Measurements from ENCODE around the gene PVALEF. TPM values are rescaled to one million over a fixed set of nuclear protein-coding genes. Genes with fewer than 3 reads are reported as not detected.

The PVALEF gene
- total and polyA plus RNA-seq, 2 of the 8 experiments (the other 6 are each of a cell fraction or from before 2014, with no cell fraction given) = 0.03 TPM; not detected in 1

DNA sequence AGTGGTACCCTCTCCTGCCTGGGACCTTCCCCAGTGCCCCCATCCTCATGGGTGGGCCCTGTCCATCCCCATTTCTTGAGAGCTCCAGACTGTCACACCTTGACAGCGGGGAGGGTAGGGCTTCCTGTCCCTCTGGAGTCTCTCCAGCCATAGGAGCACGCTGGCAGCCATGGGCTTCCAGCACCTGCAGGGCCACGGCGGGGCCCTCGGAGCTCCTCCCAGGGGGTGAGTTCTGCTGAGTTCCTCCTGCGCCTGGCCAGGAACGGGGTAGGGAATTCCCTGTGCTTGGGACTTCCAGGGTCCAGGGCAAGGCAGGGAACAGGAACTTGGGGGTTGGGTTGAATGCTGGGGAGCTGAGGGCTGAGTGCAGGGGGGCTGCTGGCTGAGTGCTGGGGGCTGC, 23.7 kb downstream of the PVALEF start:
- no peak overlapping the region for H2BK120ac ChIP-seq (replicated peaks; ENCODE audit: low read depth, low read length)
- WGBS, 2 experiments (ENCODE audit: extremely low coverage in 1 of 2, insufficient coverage in 1 of 2, insufficient read length in 1 of 2, insufficient replicate concordance in 2 of 2, low coverage in 1 of 2, low lambda C conversion rate in 2 of 2, missing lambda C conversion rate in 1 of 2) = 96% methylated on average over 5 of the region's 7 CpGs; no CpG with 5 or more reads in 1 of the 2 experiments
- H3K9me3 ChIP-seq (ENCODE audit: insufficient read depth in 2 of 2, low read depth in 1 of 2, low read length in 1 of 2) = no peaks in the 10 kb centered on the region
- H3K27ac ChIP-seq (ENCODE audit: low read depth, low read length) = no peak overlapping the region
- no peak overlapping the region for H3K14ac ChIP-seq (ENCODE audit: insufficient read length)
- no peaks in the 10 kb centered on the region for H3K79me2 ChIP-seq (ENCODE audit: control insufficient read depth in 1 of 2, insufficient read depth in 2 of 2, low read length in 2 of 2)
- H3K4me2 ChIP-seq (ENCODE audit: insufficient read depth in 1 of 2, low read depth in 2 of 2, low read length in 2 of 2) = no peak overlapping the region
- H4K91ac ChIP-seq (replicated peaks; ENCODE audit: insufficient read length, low read length) = no peak overlapping the region
- no peak overlapping the region; the same call in 1 of the 2 replicates for H4K8ac ChIP-seq (ENCODE audit: extremely low read depth, insufficient read depth, low read length)
- H3K79me1 ChIP-seq (ENCODE audit: low read depth, low read length) = no peaks in the 10 kb centered on the region
- H2BK15ac ChIP-seq (ENCODE audit: low read length) = no peak overlapping the region
- H3K4ac ChIP-seq (replicated peaks; ENCODE audit: insufficient read length, low read depth, low read length) = no peak overlapping the region
- H2BK12ac ChIP-seq (ENCODE audit: low read depth, low read length) = no peak overlapping the region
- H4K5ac ChIP-seq (ENCODE audit: insufficient read length, low read depth, low read length) = no peak overlapping the region
- no peaks in the 10 kb centered on the region for H3K23me2 ChIP-seq (ENCODE audit: low read depth, low read length)
- H3K18ac ChIP-seq (ENCODE audit: extremely low read depth, low read length) = no peak overlapping the region
- no peak overlapping the region for H3K23ac ChIP-seq (ENCODE audit: insufficient read length)
- ChIA-PET POLR2A (ENCODE audit: partially characterized antibody) (interaction anchor here (1.0 to 1.2 kb wide), 3 partner anchors 24 to 184 kb away, joined by 3 to 4 read pairs (median 4); no protein-coding TSS in a partner anchor), CTCF (ENCODE audit: partially characterized antibody) (interaction anchor here (0.7 to 3.2 kb wide), 13 partner anchors 9 to 110 kb away, joined by 3 to 25 read pairs (median 4); no protein-coding TSS in a partner anchor)
- peaks cover 0 to 11% (median 0%) of the 10 kb centered on the region in 4 experiments; a peak in 3 of 8 replicates for H3K36me3 ChIP-seq (ENCODE audit: control insufficient read depth in 2 of 4, insufficient read depth in 4 of 4, low read length in 3 of 4)
- no peak for FAIRE-seq
- no peak overlapping the region for H2BK20ac ChIP-seq (ENCODE audit: low read length)
- no peak overlapping the region for H2AK5ac ChIP-seq (ENCODE audit: low read depth, low read length)
- no peak overlapping the region for H2BK5ac ChIP-seq (ENCODE audit: low read depth, low read length)
- H2AFZ ChIP-seq (ENCODE audit: low read length) = no peak overlapping the region
- H3K9ac ChIP-seq (replicated peaks in 1 of 4; ENCODE audit: extremely low read depth in 1 of 4, low read depth in 3 of 4, low read length in 3 of 4) = no peak overlapping the region
- H3K56ac ChIP-seq (replicated peaks; ENCODE audit: insufficient read length, low read depth, low read length) = no peak overlapping the region
- peaks cover 0 to 4% of the 10 kb centered on the region in 2 experiments for H4K20me1 ChIP-seq (replicated peaks in 1 of 2; ENCODE audit: control insufficient read depth in 1 of 2, insufficient read depth in 2 of 2, low read length in 2 of 2)
- DNase-seq (ENCODE audit: low read depth in 1 of 2, low spot score in 2 of 2) = no peak
- no peaks in the 10 kb centered on the region for H3K27me3 ChIP-seq (replicated peaks in 1 of 4; ENCODE audit: control insufficient read depth in 3 of 4, extremely low read depth in 1 of 4, insufficient read depth in 3 of 4, low read length in 3 of 4)
- no peak overlapping the region for H3K4me3 ChIP-seq (ENCODE audit: extremely low read depth in 1 of 4, insufficient read depth in 2 of 4, low read depth in 3 of 4, low read length in 4 of 4)
- peaks cover 0 to 5% (median under 1%) of the 10 kb centered on the region in 4 experiments; a peak in 2 of 7 replicates for H3K4me1 ChIP-seq (replicated peaks in 1 of 4; ENCODE audit: control insufficient read depth in 3 of 4, insufficient read depth in 4 of 4, low read length in 3 of 4)
- TF ChIP-seq CREB1 (IDR thresholded peaks at IDR 0.05) (no peak), SP2 (IDR thresholded peaks at IDR 0.05; ENCODE audit: low read length) (no peak), BRCA1 (IDR thresholded peaks at IDR 0.05; ENCODE audit: low read depth, low read length) (no peak), BACH1 (IDR thresholded peaks at IDR 0.05; ENCODE audit: low read length) (no peak), MAFK (IDR thresholded peaks at IDR 0.05; ENCODE audit: low read depth, low read length) (no peak), CBX5 (IDR thresholded peaks at IDR 0.05; ENCODE audit: low read depth, low read length) (no peak), RFX5 (IDR thresholded peaks at IDR 0.05; ENCODE audit: borderline replicate concordance, low read depth, low read length) (no peak), NANOG (IDR thresholded peaks at IDR 0.05; ENCODE audit: insufficient read depth, low read depth, low read length, poor library complexity, severe bottlenecking) (no peak), RBBP5 (IDR thresholded peaks at IDR 0.05; ENCODE audit: borderline replicate concordance, low read depth, low read length) (no peak), SIRT6 (IDR thresholded peaks at IDR 0.05; ENCODE audit: low read length) (no peak), SIN3A (conservative IDR thresholded peaks at IDR 0.05 in 1 of 2, IDR thresholded peaks at IDR 0.05 in 1 of 2; ENCODE audit: low read depth in 1 of 2, low read length in 2 of 2) (no peak)
- TF ChIP-seq, protein P1, sequence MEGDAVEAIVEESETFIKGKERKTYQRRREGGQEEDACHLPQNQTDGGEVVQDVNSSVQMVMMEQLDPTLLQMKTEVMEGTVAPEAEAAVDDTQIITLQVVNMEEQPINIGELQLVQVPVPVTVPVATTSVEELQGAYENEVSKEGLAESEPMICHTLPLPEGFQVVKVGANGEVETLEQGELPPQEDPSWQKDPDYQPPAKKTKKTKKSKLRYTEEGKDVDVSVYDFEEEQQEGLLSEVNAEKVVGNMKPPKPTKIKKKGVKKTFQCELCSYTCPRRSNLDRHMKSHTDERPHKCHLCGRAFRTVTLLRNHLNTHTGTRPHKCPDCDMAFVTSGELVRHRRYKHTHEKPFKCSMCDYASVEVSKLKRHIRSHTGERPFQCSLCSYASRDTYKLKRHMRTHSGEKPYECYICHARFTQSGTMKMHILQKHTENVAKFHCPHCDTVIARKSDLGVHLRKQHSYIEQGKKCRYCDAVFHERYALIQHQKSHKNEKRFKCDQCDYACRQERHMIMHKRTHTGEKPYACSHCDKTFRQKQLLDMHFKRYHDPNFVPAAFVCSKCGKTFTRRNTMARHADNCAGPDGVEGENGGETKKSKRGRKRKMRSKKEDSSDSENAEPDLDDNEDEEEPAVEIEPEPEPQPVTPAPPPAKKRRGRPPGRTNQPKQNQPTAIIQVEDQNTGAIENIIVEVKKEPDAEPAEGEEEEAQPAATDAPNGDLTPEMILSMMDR (IDR thresholded peaks at IDR 0.05; ENCODE audit: control extremely low read depth in 1 of 3, insufficient read depth in 1 of 3, low read depth in 1 of 3, low read length in 3 of 3) = no peak
